Measurements from ENCODE around the gene AIPL1.
"Not testable (repeated sequence)": the region's sequence is repeated elsewhere in the genome, so short reads cannot be mapped to it uniquely, and the experiment has no call there.

Gene AIPL1, protein sequence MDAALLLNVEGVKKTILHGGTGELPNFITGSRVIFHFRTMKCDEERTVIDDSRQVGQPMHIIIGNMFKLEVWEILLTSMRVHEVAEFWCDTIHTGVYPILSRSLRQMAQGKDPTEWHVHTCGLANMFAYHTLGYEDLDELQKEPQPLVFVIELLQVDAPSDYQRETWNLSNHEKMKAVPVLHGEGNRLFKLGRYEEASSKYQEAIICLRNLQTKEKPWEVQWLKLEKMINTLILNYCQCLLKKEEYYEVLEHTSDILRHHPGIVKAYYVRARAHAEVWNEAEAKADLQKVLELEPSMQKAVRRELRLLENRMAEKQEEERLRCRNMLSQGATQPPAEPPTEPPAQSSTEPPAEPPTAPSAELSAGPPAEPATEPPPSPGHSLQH

GRCh38 chr17:6435051-6435450, at the start of gene AIPL1:
TSS of gene AIPL1 (minus strand) at chr17:6435121. CDS start at chr17:6435104, 17 bp downstream.
- Histone ChIP-seq H3K4me2 (ENCODE audit: low read depth, low read length) (no peak within 1 kb of the TSS), H4K20me1 (ENCODE audit: insufficient read depth, low read length) (no peaks in the 10 kb centered on the region), H3K4me1 (ENCODE audit: low read length) (no peaks in the 10 kb centered on the region), H3K27me3 (replicated peaks; ENCODE audit: insufficient read depth, low read length) (peaks cover 54% of the 10 kb centered on the region), H3K9me3 (replicated peaks; ENCODE audit: insufficient read depth, low read length) (no peaks in the 10 kb centered on the region), H3K27ac (ENCODE audit: low read length) (no peak within 1 kb of the TSS), H3K79me2 (ENCODE audit: low read length) (no peaks in the 10 kb centered on the region), H3K4me3 (ENCODE audit: low read length) (no peak within 1 kb of the TSS), H3K36me3 (replicated peaks; ENCODE audit: insufficient read depth, low read length) (no peaks in the 10 kb centered on the region), H3F3A (ENCODE audit: insufficient read depth, low read length) (no peaks in the 10 kb centered on the region), H3K9me2 (replicated peaks; ENCODE audit: insufficient read depth, low read length) (no peaks in the 10 kb centered on the region), H2AFZ (ENCODE audit: low read length) (no peak within 1 kb of the TSS), H3K9ac (ENCODE audit: low read length) (no peak within 1 kb of the TSS)
- TF ChIP-seq EZH2phosphoT487 (IDR thresholded peaks at IDR 0.05; ENCODE audit: low read length) = no peak
- TF ChIP-seq EZH2 (optimal IDR thresholded peaks at IDR 0.05; ENCODE audit: low read depth, low read length) = no peak
- TF ChIP-seq CTCF (IDR thresholded peaks at IDR 0.05; ENCODE audit: low read length) = no peak
- DNase-seq = no peak

DNA sequence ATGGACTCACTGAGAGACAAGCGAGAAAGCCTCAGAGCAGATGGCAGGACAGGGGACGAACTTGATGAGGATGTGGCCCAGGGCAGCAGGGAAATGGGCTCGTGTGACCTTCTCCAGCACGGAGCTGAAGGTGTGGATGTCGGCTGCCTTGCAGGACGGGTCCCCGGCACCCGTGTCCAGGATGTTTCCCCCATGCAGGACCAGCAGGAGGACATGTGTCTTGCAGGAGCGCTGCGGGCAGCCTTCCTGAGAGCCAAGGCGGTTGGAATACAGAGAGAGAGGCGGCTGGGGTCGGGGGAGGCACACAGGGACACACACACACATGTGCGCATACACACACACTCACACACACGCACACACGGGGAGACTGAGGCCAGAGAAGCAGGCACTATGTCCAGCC, 48.6 kb upstream of the AIPL1 start:
- no peak overlapping the region for H3K4me3 ChIP-seq (ENCODE audit: low read length)
- H3K27ac ChIP-seq (ENCODE audit: low read length) = no peak overlapping the region
- no peaks in the 10 kb centered on the region for H3F3A ChIP-seq (ENCODE audit: insufficient read depth, low read length)

DNA sequence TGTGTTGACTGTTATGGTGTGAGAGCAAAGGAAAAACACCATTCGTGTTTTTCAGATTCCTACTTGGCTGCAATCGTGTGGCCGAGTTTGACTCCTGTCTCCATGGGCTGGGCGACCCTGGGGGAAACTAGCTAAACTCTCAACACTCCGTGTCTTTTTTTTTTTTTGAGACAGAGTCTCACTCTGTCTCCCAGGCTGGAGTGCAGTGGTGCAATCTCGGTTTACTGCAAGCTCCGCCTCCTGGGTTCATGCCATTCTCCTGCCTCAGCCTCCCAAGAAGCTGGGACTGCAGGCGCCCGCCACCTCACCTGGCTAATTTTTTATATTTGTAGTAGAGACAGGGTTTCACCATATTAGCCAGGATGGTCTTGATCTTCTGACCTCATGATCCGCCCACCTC, 47.9 kb upstream of the AIPL1 start:
- not testable (repeated sequence) for H3K4me1 ChIP-seq (ENCODE audit: low read length); H3K9me3 ChIP-seq (replicated peaks; ENCODE audit: insufficient read depth, low read length); H3K9ac ChIP-seq (ENCODE audit: low read length); DNase-seq; H3F3A ChIP-seq (ENCODE audit: insufficient read depth, low read length); H4K20me1 ChIP-seq (ENCODE audit: insufficient read depth, low read length); H2AFZ ChIP-seq (ENCODE audit: low read length); H3K79me2 ChIP-seq (ENCODE audit: low read length); H3K4me2 ChIP-seq (ENCODE audit: low read depth, low read length); H3K9me2 ChIP-seq (replicated peaks; ENCODE audit: insufficient read depth, low read length); H3K27ac ChIP-seq (ENCODE audit: low read length); H3K4me3 ChIP-seq (ENCODE audit: low read length); H3K36me3 ChIP-seq (replicated peaks; ENCODE audit: insufficient read depth, low read length)
- H3K27me3 ChIP-seq (replicated peaks; ENCODE audit: insufficient read depth, low read length) = peaks cover 71% of the 10 kb centered on the region

More for the DNA sequence above, 48.6 kb upstream of the AIPL1 start:
- TF ChIP-seq EZH2 (optimal IDR thresholded peaks at IDR 0.05; ENCODE audit: low read depth, low read length) (no peak), EZH2phosphoT487 (IDR thresholded peaks at IDR 0.05; ENCODE audit: low read length) (no peak), CTCF (IDR thresholded peaks at IDR 0.05; ENCODE audit: low read length) (no peak)
- no peaks in the 10 kb centered on the region for H3K4me1 ChIP-seq (ENCODE audit: low read length)
- no peaks in the 10 kb centered on the region for H3K79me2 ChIP-seq (ENCODE audit: low read length)
- H3K36me3 ChIP-seq (replicated peaks; ENCODE audit: insufficient read depth, low read length) = no peaks in the 10 kb centered on the region
- H2AFZ ChIP-seq (ENCODE audit: low read length) = no peak overlapping the region
- H3K27me3 ChIP-seq (replicated peaks; ENCODE audit: insufficient read depth, low read length) = peaks cover 71% of the 10 kb centered on the region
- no peak overlapping the region for H3K9ac ChIP-seq (ENCODE audit: low read length)
- no peaks in the 10 kb centered on the region for H3K9me3 ChIP-seq (replicated peaks; ENCODE audit: insufficient read depth, low read length)
- DNase-seq = no peak
- no peaks in the 10 kb centered on the region for H3K9me2 ChIP-seq (replicated peaks; ENCODE audit: insufficient read depth, low read length)
- H4K20me1 ChIP-seq (ENCODE audit: insufficient read depth, low read length) = no peaks in the 10 kb centered on the region
- no peak overlapping the region for H3K4me2 ChIP-seq (ENCODE audit: low read depth, low read length)

GRCh38 chr17:6482105-6482455, 47.2 kb upstream of the AIPL1 start:
- TF ChIP-seq EZH2phosphoT487 (IDR thresholded peaks at IDR 0.05; ENCODE audit: low read length) = no peak
- no peak for TF ChIP-seq EZH2 (optimal IDR thresholded peaks at IDR 0.05; ENCODE audit: low read depth, low read length)
- no peak for TF ChIP-seq CTCF (IDR thresholded peaks at IDR 0.05; ENCODE audit: low read length)
- no peaks in the 10 kb centered on the region for H3K9me2 ChIP-seq (replicated peaks; ENCODE audit: insufficient read depth, low read length)
- no peaks in the 10 kb centered on the region for H4K20me1 ChIP-seq (ENCODE audit: insufficient read depth, low read length)

More at GRCh38 chr17:6482105-6482455, 47.2 kb upstream of the AIPL1 start:
- Histone ChIP-seq H3F3A (ENCODE audit: insufficient read depth, low read length) (no peaks in the 10 kb centered on the region), H3K9me3 (replicated peaks; ENCODE audit: insufficient read depth, low read length) (no peaks in the 10 kb centered on the region), H3K9ac (ENCODE audit: low read length) (no peak overlapping the region), H3K36me3 (replicated peaks; ENCODE audit: insufficient read depth, low read length) (no peaks in the 10 kb centered on the region), H3K4me3 (ENCODE audit: low read length) (no peak overlapping the region), H3K27ac (ENCODE audit: low read length) (no peak overlapping the region), H3K4me1 (ENCODE audit: low read length) (no peaks in the 10 kb centered on the region), H3K79me2 (ENCODE audit: low read length) (no peaks in the 10 kb centered on the region), H3K27me3 (replicated peaks; ENCODE audit: insufficient read depth, low read length) (peaks cover 71% of the 10 kb centered on the region), H3K4me2 (ENCODE audit: low read depth, low read length) (no peak overlapping the region), H2AFZ (ENCODE audit: low read length) (no peak overlapping the region)
- DNase-seq = no peak
